Esophagus squamous epithelium (tissue), 5 donors: ENCODE data around the gene DUS2. TPM values are rescaled to one million over a fixed set of nuclear protein-coding genes. Genes with fewer than 3 reads are reported as not detected.

ENCODE experiments used
- DNase-seq: peaks from one replicate; lab custom pipeline; 2025; lab: John Stamatoyannopoulos, UW
- H3K27ac ChIP-seq, 4 donors: fragments of 200-600 bp; sonication (generic); one replicate each; pipeline ENCODE4 v1.5.1; 2016 to 2019; ENCODE audit warnings: mild to moderate bottlenecking in 1 of 4
- H3K27me3 ChIP-seq, 4 donors: fragments of 200-600 bp; sonication (generic); 1 replicate in 3 of 4; 2 replicates in 1 of 4; pipeline versions ENCODE4 v1.5.1 to v1.6.0; 2017 to 2021; ENCODE audit warnings: antibody characterized with exemption in 1 of 4
- H3K36me3 ChIP-seq, 3 donors: fragments of 200-600 bp; sonication (generic); one replicate each; pipeline ENCODE4 v1.5.1; 2016 to 2019
- H3K4me1 ChIP-seq, 3 donors: fragments of 200-600 bp; sonication (generic); one replicate each; pipeline ENCODE4 v1.5.1; 2017 to 2019
- H3K4me3 ChIP-seq, 4 donors: fragments of 200-600 bp; sonication (generic); 1 replicate in 3 of 4; 2 replicates in 1 of 4; pipeline ENCODE4 v1.5.1; 2016 to 2019; ENCODE audit warnings: mild to moderate bottlenecking in 2 of 4, moderate library complexity in 1 of 4
- H3K9me3 ChIP-seq, 3 donors: fragments of 200-600 bp; sonication (generic); one replicate each; pipeline ENCODE4 v1.5.1; 2016 to 2019
- CTCF ChIP-seq, 6 experiments: fragments of 450-650 bp in 4 of 6; fragments of 200-600 bp in 2 of 6; sonication (generic) in 2 of 6; IDR thresholded peaks; one replicate each; pipeline ENCODE4 v1.5.1; 2016 to 2019; ENCODE audit warnings: antibody characterized with exemption in 6 of 6, mild to moderate bottlenecking in 4 of 6, moderate library complexity in 4 of 6
- POLR2A ChIP-seq, 4 donors: fragments of 450-650 bp; IDR thresholded peaks; one replicate each; pipeline ENCODE4 v1.6.1; 2017; ENCODE audit warnings: antibody characterized with exemption in 4 of 4, mild to moderate bottlenecking in 4 of 4, moderate library complexity in 3 of 4
- WGBS, 2 donors: methylation state at CpG; one replicate each; pipeline ENCODE4 v1.1.5; 2018; 5-methylcytosine and 5-hydroxymethylcytosine counted together
- intact Hi-C: fragments of 100-400 bp; cut with DNase I; formaldehyde crosslinking; loops from one replicate; pipeline ENCODE4 v1.15.0; 2022
- total RNA-seq, 4 donors: library from RNA; depleted of rRNA; stranded (reverse); fragments of >200 nt; gene quantifications; one replicate each; pipeline ENCODE4 v1.1.0, GENCODE V29; 2016
- donor health status: DM: yes; HTN: yes; CAD: no.

Gene DUS2
- total RNA-seq, 4 donors from 2014 or later, result 9.9 to 26.1 (median 14.7) TPM

- Histone ChIP-seq H3K27me3 (no peaks in the 10 kb centered on the region), H3K4me3 (no peak overlapping the region), H3K9me3 (no peaks in the 10 kb centered on the region), H3K27ac (no peak overlapping the region), H3K4me1 (peaks cover 38 to 56% (median 46%) of the 10 kb centered on the region in 3 donors), H3K36me3 (peaks cover 0 to 83% (median 13%) of the 10 kb centered on the region in 3 donors)
- DNase-seq, result no peak
- intact Hi-C loops, result no loop called here
- TF ChIP-seq POLR2A (IDR thresholded peaks at IDR 0.05), result no peak
- TF ChIP-seq CTCF (IDR thresholded peaks at IDR 0.05), result no peak
- 84 to 90% methylated on average over 2 to 3 of the region's 3 CpGs for WGBS, 2 donors
These were observed 53.5 kb downstream of the DUS2 start for GRCh38 chr16:68076560-68076959.

GRCh38 chr16:68077866-68078700 lies 55.0 kb downstream of the DUS2 start:
- Histone ChIP-seq H3K27ac (peak overlapping the region in 3 of 4 donors; percentile 68 to 84 (median 83)), H3K9me3 (no peaks in the 10 kb centered on the region), H3K4me3 (no peak overlapping the region), H3K36me3 (peaks cover 0 to 68% (median 10%) of the 10 kb centered on the region in 3 donors), H3K4me1 (peaks cover 29 to 55% (median 35%) of the 10 kb centered on the region in 3 donors), H3K27me3 (no peaks in the 10 kb centered on the region)
- TF ChIP-seq CTCF (IDR thresholded peaks at IDR 0.05), result no peak
- TF ChIP-seq POLR2A (IDR thresholded peaks at IDR 0.05), result no peak
- intact Hi-C loops, result no loop called here
- 92 to 93% methylated on average over 6 to 7 of the region's 7 CpGs for WGBS, 2 donors
- DNase-seq, result no peak

GRCh38 chr16:68078701-68079375 lies 55.8 kb downstream of the DUS2 start:
- H3K9me3 ChIP-seq, result no peaks in the 10 kb centered on the region
- intact Hi-C loops, result no loop called here
- 85% methylated on average over 2 to 5 of the region's 8 CpGs for whole genome bisulfite sequencing, 2 donors
- H3K27ac ChIP-seq, result peak overlapping the region; percentile 56 to 84 (median 76)
- peaks cover 31 to 57% (median 36%) of the 10 kb centered on the region in 3 donors for H3K4me1 ChIP-seq
- TF ChIP-seq POLR2A (IDR thresholded peaks at IDR 0.05), result no peak
- no peak for TF ChIP-seq CTCF (IDR thresholded peaks at IDR 0.05)
- no peaks in the 10 kb centered on the region for H3K27me3 ChIP-seq
- DNase-seq, result no peak
- peaks cover 0 to 62% (median 10%) of the 10 kb centered on the region in 3 donors for H3K36me3 ChIP-seq
- H3K4me3 ChIP-seq, result no peak overlapping the region

GRCh38 chr16:68079376-68079625 lies 56.2 kb downstream of the DUS2 start:
- Histone ChIP-seq H3K27ac (peak overlapping the region; percentile 56 to 84 (median 76)), H3K4me1 (peaks cover 36 to 61% (median 41%) of the 10 kb centered on the region in 3 donors), H3K36me3 (peaks cover 0 to 57% (median 10%) of the 10 kb centered on the region in 3 donors), H3K9me3 (no peaks in the 10 kb centered on the region), H3K4me3 (no peak overlapping the region), H3K27me3 (no peaks in the 10 kb centered on the region)
- intact Hi-C loops, result no loop called here
- no peak for DNase-seq
- no peak for TF ChIP-seq POLR2A (IDR thresholded peaks at IDR 0.05)
- TF ChIP-seq CTCF (IDR thresholded peaks at IDR 0.05), result no peak
